Measurements from ENCODE around the gene EFNA5. TPM values are rescaled to one million over a fixed set of nuclear protein-coding genes. Genes with fewer than 3 reads are reported as not detected.

EFNA5 gene
- total RNA-seq, 1 donor from 2014 or later, result 2.2 TPM

DNA sequence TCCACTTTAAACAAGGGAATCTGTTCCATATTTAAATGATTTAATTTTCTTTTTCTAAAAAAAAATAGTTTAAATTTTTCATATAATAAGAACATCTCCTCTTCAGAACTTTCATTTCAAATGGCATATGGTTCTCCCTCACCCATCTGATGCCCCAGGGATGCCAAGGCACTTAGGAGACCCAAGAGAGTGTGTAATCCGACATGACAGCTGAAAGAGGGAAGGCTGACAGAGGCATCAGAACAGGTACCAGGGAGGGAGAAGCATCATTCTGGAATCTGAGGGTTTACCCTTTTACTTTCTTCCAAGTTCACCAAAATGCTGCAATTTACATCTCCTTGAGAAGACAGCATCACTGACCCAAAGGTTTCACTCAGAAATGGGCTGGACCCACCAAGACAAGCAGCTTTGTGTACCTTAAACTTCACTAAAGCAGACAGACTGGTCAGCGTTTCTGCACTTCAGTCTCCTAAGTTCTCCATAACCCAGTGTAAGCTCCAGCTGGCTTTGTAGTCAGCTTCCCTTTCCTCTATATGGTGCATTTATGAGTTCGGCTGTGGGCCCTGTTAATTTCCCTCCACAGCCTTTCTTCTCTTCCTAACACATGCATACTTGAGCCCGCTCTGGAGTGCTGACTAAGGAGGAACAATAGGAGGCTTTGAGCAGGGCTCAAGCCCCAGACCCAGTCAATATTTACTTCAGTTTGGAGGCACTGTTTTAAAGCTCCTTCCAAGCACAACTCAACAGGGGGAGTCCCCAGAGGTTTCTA is 17.7 kb downstream of the EFNA5 start:
- Histone ChIP-seq H3K27ac (no peak overlapping the region), H3K4me3 (no peak overlapping the region), H3K27me3 (no peaks in the 10 kb centered on the region), H3K4me1 (no peaks in the 10 kb centered on the region), H3K9me3 (no peaks in the 10 kb centered on the region), H3K36me3 (no peaks in the 10 kb centered on the region)
- no peak for TF ChIP-seq CTCF (IDR thresholded peaks at IDR 0.05)
- intact Hi-C loops (cut with DNase I), result no loop called here
- no peak for DNase-seq (ENCODE audit: low spot score in 2 of 2)

- Histone ChIP-seq H3K27me3 (no peaks in the 10 kb centered on the region), H3K4me3 (no peak overlapping the region), H3K36me3 (no peaks in the 10 kb centered on the region), H3K9me3 (no peaks in the 10 kb centered on the region), H3K4me1 (no peaks in the 10 kb centered on the region), H3K27ac (no peak overlapping the region)
- intact Hi-C loops (cut with DNase I), result no loop called here
- no peak for TF ChIP-seq CTCF (IDR thresholded peaks at IDR 0.05)
- no peak for DNase-seq (ENCODE audit: low spot score in 2 of 2)
These were observed 18.3 kb downstream of the EFNA5 start for GRCh38 chr5:107652408-107652807.

- Histone ChIP-seq H3K4me3 (no peak overlapping the region), H3K27me3 (no peaks in the 10 kb centered on the region), H3K27ac (no peak overlapping the region), H3K36me3 (no peaks in the 10 kb centered on the region), H3K4me1 (no peaks in the 10 kb centered on the region), H3K9me3 (no peaks in the 10 kb centered on the region)
- no peak for DNase-seq (ENCODE audit: low spot score in 2 of 2)
- no peak for TF ChIP-seq CTCF (IDR thresholded peaks at IDR 0.05)
- intact Hi-C loops (cut with DNase I), result no loop called here
These were observed 19.4 kb downstream of the EFNA5 start for GRCh38 chr5:107651325-107651724.

- Histone ChIP-seq H3K36me3 (no peaks in the 10 kb centered on the region), H3K9me3 (no peaks in the 10 kb centered on the region), H3K4me1 (no peaks in the 10 kb centered on the region), H3K27ac (no peak overlapping the region), H3K4me3 (no peak overlapping the region), H3K27me3 (no peaks in the 10 kb centered on the region)
- intact Hi-C loops (cut with DNase I), result no loop called here
- no peak for TF ChIP-seq CTCF (IDR thresholded peaks at IDR 0.05)
- no peak for DNase-seq (ENCODE audit: low spot score in 2 of 2)
These were observed 24.3 kb downstream of the EFNA5 start for GRCh38 chr5:107646418-107646817.

DNA sequence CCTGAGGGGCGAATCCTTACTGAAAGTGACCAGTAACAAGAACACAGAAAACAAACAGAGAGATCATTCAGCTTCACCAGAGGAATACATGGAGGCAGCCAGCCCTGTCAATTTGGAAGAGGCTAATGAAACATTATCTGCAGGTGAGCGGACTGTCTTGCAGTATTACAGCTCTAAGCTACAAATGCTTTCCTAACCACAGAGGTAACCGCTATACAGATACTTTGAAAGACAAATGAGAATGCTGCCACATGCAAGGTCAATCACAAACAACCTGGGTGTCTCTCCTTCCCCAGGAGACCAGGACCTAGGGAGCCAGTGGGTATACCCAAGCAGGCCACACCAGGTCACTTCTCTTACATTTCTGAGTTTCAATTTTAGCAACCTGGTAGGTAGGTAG is 30.2 kb downstream of the EFNA5 start:
- no peak for TF ChIP-seq CTCF (IDR thresholded peaks at IDR 0.05)
- Histone ChIP-seq H3K36me3 (no peaks in the 10 kb centered on the region), H3K9me3 (no peaks in the 10 kb centered on the region), H3K4me1 (no peaks in the 10 kb centered on the region), H3K27me3 (no peaks in the 10 kb centered on the region), H3K4me3 (no peak overlapping the region), H3K27ac (no peak overlapping the region)
- DNase-seq (ENCODE audit: low spot score in 2 of 2), result no peak
- intact Hi-C loops (cut with DNase I), result no loop called here

DNA sequence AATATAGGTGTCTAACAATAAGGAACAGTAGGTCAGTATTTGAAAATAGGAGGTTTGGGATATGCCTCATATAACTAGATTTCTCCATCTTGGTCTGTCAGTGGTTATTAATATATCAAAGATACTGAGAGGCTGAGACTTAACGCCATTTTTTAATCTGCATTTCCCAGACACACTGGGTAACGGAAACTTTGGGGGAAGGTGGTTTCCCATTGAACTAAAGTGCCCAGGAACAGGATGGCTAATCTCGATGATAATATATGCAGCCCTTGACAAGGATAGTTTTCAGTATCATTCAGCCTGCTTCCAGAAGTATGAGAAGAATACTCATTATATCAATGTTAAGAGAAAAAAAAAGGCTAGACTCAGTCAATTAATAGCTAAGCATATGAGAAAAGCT is 30.7 kb downstream of the EFNA5 start:
- Histone ChIP-seq H3K27me3 (no peaks in the 10 kb centered on the region), H3K4me3 (no peak overlapping the region)

More for the DNA sequence above, 30.7 kb downstream of the EFNA5 start:
- DNase-seq (ENCODE audit: low spot score in 2 of 2), result no peak
- no peaks in the 10 kb centered on the region for H3K4me1 ChIP-seq
- H3K9me3 ChIP-seq, result no peaks in the 10 kb centered on the region
- H3K36me3 ChIP-seq, result no peaks in the 10 kb centered on the region
- TF ChIP-seq CTCF (IDR thresholded peaks at IDR 0.05), result no peak
- H3K27ac ChIP-seq, result no peak overlapping the region
- intact Hi-C loops (cut with DNase I), result no loop called here
